WTC11 (cell line): ENCODE measurements around the gene RYR2. TPM values are rescaled to one million over a fixed set of nuclear protein-coding genes. Genes with fewer than 3 reads are reported as not detected.

ENCODE experiments used
- ATAC-seq: fragments of 200-7000 bp; cut with Tn5 transposase; 2 replicates; pipeline ENCODE4 v1.10.0; 2021; ENCODE audit warnings: mild to moderate bottlenecking, moderate library complexity
- CTCF ChIA-PET: fragments of 300-600 bp; sonication (Branson Sonifier 250); formaldehyde crosslinking; loops from one replicate; lab custom pipeline; 2021; ENCODE audit warnings: antibody characterized with exemption; lab: Charles Lee
- POLR2A ChIA-PET: fragments of 350-600 bp; sonication (Branson Sonifier 250); formaldehyde crosslinking; loops from one replicate; lab custom pipeline; 2021; ENCODE audit warnings: antibody characterized with exemption; lab: Charles Lee
- DNase-seq: peaks from one replicate; pipeline ENCODE4 v3.0.0; 2021; ENCODE audit warnings: low spot score
- H3K27ac Mint-ChIP-seq: 2 replicates; pipeline ENCODE4 v1.8.0; 2021; ENCODE audit warnings: mixed read lengths
- H3K27me3 Mint-ChIP-seq: 2 replicates; pipeline ENCODE4 v1.8.0; 2021; ENCODE audit warnings: low read depth, mild to moderate bottlenecking, moderate library complexity, mixed read lengths
- H3K36me3 Mint-ChIP-seq: 2 replicates; pipeline ENCODE4 v1.8.0; 2021; ENCODE audit warnings: mixed read lengths
- H3K4me1 Mint-ChIP-seq: 2 replicates; pipeline ENCODE4 v1.8.0; 2022; ENCODE audit warnings: mixed read lengths
- H3K4me3 Mint-ChIP-seq: 2 replicates; pipeline ENCODE4 v1.8.0; 2021; ENCODE audit warnings: mild to moderate bottlenecking, moderate library complexity, mixed read lengths
- H3K9me3 Mint-ChIP-seq: 2 replicates; pipeline ENCODE4 v1.8.0; 2021; ENCODE audit warnings: mixed read lengths
- ELF4 ChIP-seq: sonication (generic); formaldehyde crosslinking; IDR thresholded peaks from 2 replicates; pipeline ENCODE4 v1.8.1; 2022; ENCODE audit warnings: low read depth, mild to moderate bottlenecking, moderate library complexity, missing genetic modification reagents
- ESRRA ChIP-seq: sonication (generic); formaldehyde crosslinking; IDR thresholded peaks from 2 replicates; pipeline ENCODE4 v1.8.1; 2022; ENCODE audit warnings: mild to moderate bottlenecking, missing genetic modification reagents, borderline replicate concordance
- FOXP1 ChIP-seq: sonication (generic); formaldehyde crosslinking; IDR thresholded peaks from 2 replicates; pipeline ENCODE4 v1.8.0; 2022; ENCODE audit warnings: missing genetic modification reagents, mild to moderate bottlenecking, moderate library complexity, borderline replicate concordance
- KAT7 ChIP-seq: sonication (generic); formaldehyde crosslinking; IDR thresholded peaks from 2 replicates; pipeline ENCODE4 v1.8.1; 2023; ENCODE audit warnings: missing genetic modification reagents, mild to moderate bottlenecking, borderline replicate concordance
- NFATC4 ChIP-seq: fragments of 250-450 bp; sonication (Bioruptor Pico); IDR thresholded peaks from 2 replicates; pipeline ENCODE4 v1.9.0; 2021; ENCODE audit warnings: mild to moderate bottlenecking
- OVOL2 ChIP-seq: fragments of 250-450 bp; sonication (Bioruptor Pico); IDR thresholded peaks from 2 replicates; pipeline ENCODE4 v1.9.0; 2021; ENCODE audit warnings: mild to moderate bottlenecking, borderline replicate concordance
- RORB ChIP-seq: fragments of 250-450 bp; sonication (Bioruptor Pico); IDR thresholded peaks from 2 replicates; pipeline ENCODE4 v1.9.0; 2021; ENCODE audit warnings: mild to moderate bottlenecking
- TEAD1 ChIP-seq: sonication (generic); formaldehyde crosslinking; IDR thresholded peaks from 2 replicates; pipeline ENCODE4 v1.8.0; 2022; ENCODE audit warnings: mild to moderate bottlenecking, missing genetic modification reagents
- ZNF138 ChIP-seq: sonication (generic); formaldehyde crosslinking; conservative IDR thresholded peaks from 2 replicates; pipeline ENCODE4 v1.8.1; 2022; ENCODE audit warnings: mild to moderate bottlenecking, moderate library complexity, missing genetic modification reagents
- ZNF396 ChIP-seq: fragments of 250-450 bp; sonication (Bioruptor Pico); IDR thresholded peaks from 2 replicates; pipeline ENCODE4 v1.8.0; 2021; ENCODE audit warnings: mild to moderate bottlenecking, moderate library complexity, borderline replicate concordance
- ZNF423 ChIP-seq: fragments of 250-450 bp; sonication (Bioruptor Pico); IDR thresholded peaks from 2 replicates; pipeline ENCODE4 v2.1.2; 2022; ENCODE audit warnings: mild to moderate bottlenecking, moderate library complexity
- total RNA-seq: library from RNA; stranded (reverse); gene quantifications from 3 replicates; pipeline ENCODE4 v1.2.3, GENCODE V29; 2021
- TF ChIP-seq, protein P1 (sequence below): fragments of 250-450 bp; sonication (Bioruptor Pico); conservative IDR thresholded peaks from 2 replicates; pipeline ENCODE4 v1.9.0; 2021; ENCODE audit warnings: mild to moderate bottlenecking
- TF ChIP-seq, protein P2 (sequence below): sonication (generic); formaldehyde crosslinking; IDR thresholded peaks from 2 replicates; pipeline ENCODE4 v1.8.1; 2023; ENCODE audit warnings: mild to moderate bottlenecking, moderate library complexity, missing genetic modification reagents
- TF ChIP-seq, protein P3 (sequence below): sonication (generic); formaldehyde crosslinking; IDR thresholded peaks from 2 replicates; pipeline ENCODE4 v1.8.1; 2022; ENCODE audit warnings: low read depth, missing genetic modification reagents, borderline replicate concordance
- TF ChIP-seq, protein P4 (sequence below): sonication (generic); formaldehyde crosslinking; IDR thresholded peaks from 2 replicates; pipeline ENCODE4 v1.8.0; 2022; ENCODE audit warnings: mild to moderate bottlenecking, missing genetic modification reagents
- TF ChIP-seq, protein P5 (sequence below): fragments of 250-450 bp; sonication (Bioruptor Pico); IDR thresholded peaks from 2 replicates; pipeline ENCODE4 v2.1.2; 2022; ENCODE audit warnings: mild to moderate bottlenecking, moderate library complexity
- TF ChIP-seq, protein P6 (sequence below): sonication (generic); formaldehyde crosslinking; IDR thresholded peaks from 2 replicates; pipeline ENCODE4 v1.8.1; 2023; ENCODE audit warnings: mild to moderate bottlenecking, missing genetic modification reagents, moderate library complexity
- TF ChIP-seq, protein P7 (sequence below): sonication (generic); formaldehyde crosslinking; IDR thresholded peaks from 2 replicates; pipeline ENCODE4 v1.8.1; 2022; ENCODE audit warnings: low read depth, mild to moderate bottlenecking, moderate library complexity, missing genetic modification reagents, borderline replicate concordance
- TF ChIP-seq, protein P8 (sequence below): sonication (generic); formaldehyde crosslinking; IDR thresholded peaks from 2 replicates; pipeline ENCODE4 v1.8.1; 2023; ENCODE audit warnings: mild to moderate bottlenecking, missing genetic modification reagents, borderline replicate concordance

The RYR2 gene
- total RNA-seq, 1 experiment from 2014 or later: 7.9 TPM

DNA sequence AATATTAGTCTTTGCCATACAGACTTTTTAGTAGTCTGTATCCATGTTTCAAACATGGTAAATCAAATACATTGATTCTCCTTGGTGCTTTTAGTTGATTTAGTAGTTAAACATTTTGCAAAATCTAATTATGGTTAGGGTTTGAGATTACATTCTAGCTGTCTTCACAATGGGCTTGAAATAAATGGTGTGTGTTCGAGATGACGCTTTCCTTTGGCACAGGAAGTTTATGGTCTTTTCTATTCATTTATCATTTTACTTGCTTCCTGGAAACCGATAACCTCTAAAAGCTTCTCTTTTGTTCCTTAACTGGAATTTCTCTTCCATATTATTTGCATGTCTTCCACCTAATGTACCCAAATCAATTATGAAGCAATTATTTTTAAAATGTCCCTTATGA, 810.4 kb downstream of the RYR2 start:
- H3K4me1 Mint-ChIP-seq: peaks cover 17% of the 10 kb centered on the region
- H3K4me3 Mint-ChIP-seq: no peak overlapping the region
- CTCF ChIA-PET: interaction anchor here (6.3 kb wide), 1 partner anchor 12 kb away, joined by 77 read pairs; no protein-coding TSS in a partner anchor
- DNase-seq (no peak), ATAC-seq (no peak)
- no peaks in the 10 kb centered on the region for H3K27me3 Mint-ChIP-seq
- peaks cover 10% of the 10 kb centered on the region for H3K9me3 Mint-ChIP-seq
- peaks cover 6% of the 10 kb centered on the region for H3K36me3 Mint-ChIP-seq
- no peak overlapping the region for H3K27ac Mint-ChIP-seq
- TF ChIP-seq ZNF396 (no peak), TEAD1 (no peak), ELF4 (CRISPR knock-in tag) (no peak)
- TF ChIP-seq, protein P1, sequence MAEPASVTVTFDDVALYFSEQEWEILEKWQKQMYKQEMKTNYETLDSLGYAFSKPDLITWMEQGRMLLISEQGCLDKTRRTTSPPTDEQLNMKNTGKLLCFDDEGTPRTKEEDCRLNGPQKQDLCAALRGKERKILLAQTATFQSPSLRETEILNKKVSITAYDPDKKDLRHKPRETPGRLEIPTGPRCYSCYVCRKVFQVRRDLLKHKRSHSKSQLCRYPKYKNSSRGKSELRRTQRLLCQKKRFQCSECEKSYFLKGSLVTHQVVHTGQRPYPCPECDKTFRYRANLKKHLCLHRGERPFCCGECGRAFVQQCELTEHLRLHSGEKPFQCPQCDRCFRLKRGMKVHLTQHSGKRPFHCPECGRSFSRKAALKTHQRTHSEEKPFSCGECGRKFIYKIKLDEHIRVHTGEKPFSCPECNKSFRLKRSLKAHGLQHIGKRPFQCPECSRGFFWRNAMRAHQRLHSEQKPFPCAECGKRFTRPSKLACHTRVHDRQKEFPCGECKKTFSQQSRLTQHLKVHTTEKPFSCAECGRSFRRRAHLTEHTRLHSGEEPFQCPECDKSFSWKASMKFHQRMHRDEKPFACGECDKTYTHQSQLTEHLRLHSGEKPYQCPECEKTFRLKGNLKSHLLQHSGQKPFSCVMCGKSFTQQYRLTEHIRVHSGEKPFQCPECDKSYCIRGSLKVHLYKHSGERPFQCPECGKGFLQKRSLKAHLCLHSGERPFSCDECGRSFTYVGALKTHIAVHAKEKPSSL (CRISPR knock-in tag): no peak
- TF ChIP-seq, protein P2, sequence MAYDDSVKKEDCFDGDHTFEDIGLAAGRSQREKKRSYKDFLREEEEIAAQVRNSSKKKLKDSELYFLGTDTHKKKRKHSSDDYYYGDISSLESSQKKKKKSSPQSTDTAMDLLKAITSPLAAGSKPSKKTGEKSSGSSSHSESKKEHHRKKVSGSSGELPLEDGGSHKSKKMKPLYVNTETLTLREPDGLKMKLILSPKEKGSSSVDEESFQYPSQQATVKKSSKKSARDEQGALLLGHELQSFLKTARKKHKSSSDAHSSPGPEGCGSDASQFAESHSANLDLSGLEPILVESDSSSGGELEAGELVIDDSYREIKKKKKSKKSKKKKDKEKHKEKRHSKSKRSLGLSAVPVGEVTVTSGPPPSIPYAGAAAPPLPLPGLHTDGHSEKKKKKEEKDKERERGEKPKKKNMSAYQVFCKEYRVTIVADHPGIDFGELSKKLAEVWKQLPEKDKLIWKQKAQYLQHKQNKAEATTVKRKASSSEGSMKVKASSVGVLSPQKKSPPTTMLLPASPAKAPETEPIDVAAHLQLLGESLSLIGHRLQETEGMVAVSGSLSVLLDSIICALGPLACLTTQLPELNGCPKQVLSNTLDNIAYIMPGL: no peak
- POLR2A ChIA-PET: no interaction called here

DNA sequence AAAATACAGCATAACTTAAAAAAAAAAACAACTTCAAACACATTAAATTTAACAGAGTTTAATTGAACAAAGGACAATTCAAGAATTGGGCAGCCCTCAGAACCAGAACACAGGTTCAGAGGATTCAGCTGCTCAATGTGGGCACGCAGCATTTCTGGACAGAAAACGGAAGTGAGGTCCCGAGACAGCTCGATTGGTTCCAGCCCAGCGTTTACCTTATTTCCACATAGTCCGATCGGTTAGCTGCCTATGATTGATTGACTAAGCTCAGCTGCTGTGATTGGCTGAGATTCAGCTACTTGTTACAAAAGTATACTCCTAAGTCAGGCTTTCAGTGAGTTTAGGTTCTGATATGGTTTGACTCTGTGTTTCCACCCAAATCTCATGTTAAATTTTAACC, 815.5 kb downstream of the RYR2 start:
- peaks cover 2% of the 10 kb centered on the region; the same call in 1 of the 2 replicates for H3K27me3 Mint-ChIP-seq
- POLR2A ChIA-PET: no interaction called here
- no peak for ATAC-seq
- H3K27ac Mint-ChIP-seq: no peak overlapping the region
- H3K36me3 Mint-ChIP-seq: peaks cover 6% of the 10 kb centered on the region
- no peak overlapping the region for H3K4me3 Mint-ChIP-seq
- DNase-seq: no peak
- peaks cover 31% of the 10 kb centered on the region for H3K4me1 Mint-ChIP-seq
- H3K9me3 Mint-ChIP-seq: peaks cover 10% of the 10 kb centered on the region
- CTCF ChIA-PET: interaction anchor here (2.1 kb wide), 1 partner anchor 44 kb away, joined by 5 read pairs; no protein-coding TSS in a partner anchor
- TF ChIP-seq NFATC4 (no peak), OVOL2 (CRISPR knock-in tag) (no peak), RORB (no peak), ZNF423 (CRISPR knock-in tag) (no peak), KAT7 (CRISPR knock-in tag) (no peak), ZNF138 (CRISPR knock-in tag) (no peak), ESRRA (no peak), FOXP1 (CRISPR knock-in tag) (no peak)
- TF ChIP-seq, protein P3, sequence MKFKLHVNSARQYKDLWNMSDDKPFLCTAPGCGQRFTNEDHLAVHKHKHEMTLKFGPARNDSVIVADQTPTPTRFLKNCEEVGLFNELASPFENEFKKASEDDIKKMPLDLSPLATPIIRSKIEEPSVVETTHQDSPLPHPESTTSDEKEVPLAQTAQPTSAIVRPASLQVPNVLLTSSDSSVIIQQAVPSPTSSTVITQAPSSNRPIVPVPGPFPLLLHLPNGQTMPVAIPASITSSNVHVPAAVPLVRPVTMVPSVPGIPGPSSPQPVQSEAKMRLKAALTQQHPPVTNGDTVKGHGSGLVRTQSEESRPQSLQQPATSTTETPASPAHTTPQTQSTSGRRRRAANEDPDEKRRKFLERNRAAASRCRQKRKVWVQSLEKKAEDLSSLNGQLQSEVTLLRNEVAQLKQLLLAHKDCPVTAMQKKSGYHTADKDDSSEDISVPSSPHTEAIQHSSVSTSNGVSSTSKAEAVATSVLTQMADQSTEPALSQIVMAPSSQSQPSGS (CRISPR knock-in tag): no peak
- TF ChIP-seq, protein P4, sequence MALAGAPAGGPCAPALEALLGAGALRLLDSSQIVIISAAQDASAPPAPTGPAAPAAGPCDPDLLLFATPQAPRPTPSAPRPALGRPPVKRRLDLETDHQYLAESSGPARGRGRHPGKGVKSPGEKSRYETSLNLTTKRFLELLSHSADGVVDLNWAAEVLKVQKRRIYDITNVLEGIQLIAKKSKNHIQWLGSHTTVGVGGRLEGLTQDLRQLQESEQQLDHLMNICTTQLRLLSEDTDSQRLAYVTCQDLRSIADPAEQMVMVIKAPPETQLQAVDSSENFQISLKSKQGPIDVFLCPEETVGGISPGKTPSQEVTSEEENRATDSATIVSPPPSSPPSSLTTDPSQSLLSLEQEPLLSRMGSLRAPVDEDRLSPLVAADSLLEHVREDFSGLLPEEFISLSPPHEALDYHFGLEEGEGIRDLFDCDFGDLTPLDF (CRISPR knock-in tag): no peak
- TF ChIP-seq, protein P5, sequence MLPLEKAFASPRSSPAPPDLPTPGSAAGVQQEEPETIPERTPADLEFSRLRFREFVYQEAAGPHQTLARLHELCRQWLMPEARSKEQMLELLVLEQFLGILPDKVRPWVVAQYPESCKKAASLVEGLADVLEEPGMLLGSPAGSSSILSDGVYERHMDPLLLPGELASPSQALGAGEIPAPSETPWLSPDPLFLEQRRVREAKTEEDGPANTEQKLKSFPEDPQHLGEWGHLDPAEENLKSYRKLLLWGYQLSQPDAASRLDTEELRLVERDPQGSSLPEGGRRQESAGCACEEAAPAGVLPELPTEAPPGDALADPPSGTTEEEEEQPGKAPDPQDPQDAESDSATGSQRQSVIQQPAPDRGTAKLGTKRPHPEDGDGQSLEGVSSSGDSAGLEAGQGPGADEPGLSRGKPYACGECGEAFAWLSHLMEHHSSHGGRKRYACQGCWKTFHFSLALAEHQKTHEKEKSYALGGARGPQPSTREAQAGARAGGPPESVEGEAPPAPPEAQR (CRISPR knock-in tag): no peak
- TF ChIP-seq, protein P6, sequence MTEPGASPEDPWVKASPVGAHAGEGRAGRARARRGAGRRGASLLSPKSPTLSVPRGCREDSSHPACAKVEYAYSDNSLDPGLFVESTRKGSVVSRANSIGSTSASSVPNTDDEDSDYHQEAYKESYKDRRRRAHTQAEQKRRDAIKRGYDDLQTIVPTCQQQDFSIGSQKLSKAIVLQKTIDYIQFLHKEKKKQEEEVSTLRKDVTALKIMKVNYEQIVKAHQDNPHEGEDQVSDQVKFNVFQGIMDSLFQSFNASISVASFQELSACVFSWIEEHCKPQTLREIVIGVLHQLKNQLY (CRISPR knock-in tag): no peak
- TF ChIP-seq, protein P7, sequence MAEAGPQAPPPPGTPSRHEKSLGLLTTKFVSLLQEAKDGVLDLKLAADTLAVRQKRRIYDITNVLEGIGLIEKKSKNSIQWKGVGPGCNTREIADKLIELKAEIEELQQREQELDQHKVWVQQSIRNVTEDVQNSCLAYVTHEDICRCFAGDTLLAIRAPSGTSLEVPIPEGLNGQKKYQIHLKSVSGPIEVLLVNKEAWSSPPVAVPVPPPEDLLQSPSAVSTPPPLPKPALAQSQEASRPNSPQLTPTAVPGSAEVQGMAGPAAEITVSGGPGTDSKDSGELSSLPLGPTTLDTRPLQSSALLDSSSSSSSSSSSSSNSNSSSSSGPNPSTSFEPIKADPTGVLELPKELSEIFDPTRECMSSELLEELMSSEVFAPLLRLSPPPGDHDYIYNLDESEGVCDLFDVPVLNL (CRISPR knock-in tag): no peak
- TF ChIP-seq, protein P8, sequence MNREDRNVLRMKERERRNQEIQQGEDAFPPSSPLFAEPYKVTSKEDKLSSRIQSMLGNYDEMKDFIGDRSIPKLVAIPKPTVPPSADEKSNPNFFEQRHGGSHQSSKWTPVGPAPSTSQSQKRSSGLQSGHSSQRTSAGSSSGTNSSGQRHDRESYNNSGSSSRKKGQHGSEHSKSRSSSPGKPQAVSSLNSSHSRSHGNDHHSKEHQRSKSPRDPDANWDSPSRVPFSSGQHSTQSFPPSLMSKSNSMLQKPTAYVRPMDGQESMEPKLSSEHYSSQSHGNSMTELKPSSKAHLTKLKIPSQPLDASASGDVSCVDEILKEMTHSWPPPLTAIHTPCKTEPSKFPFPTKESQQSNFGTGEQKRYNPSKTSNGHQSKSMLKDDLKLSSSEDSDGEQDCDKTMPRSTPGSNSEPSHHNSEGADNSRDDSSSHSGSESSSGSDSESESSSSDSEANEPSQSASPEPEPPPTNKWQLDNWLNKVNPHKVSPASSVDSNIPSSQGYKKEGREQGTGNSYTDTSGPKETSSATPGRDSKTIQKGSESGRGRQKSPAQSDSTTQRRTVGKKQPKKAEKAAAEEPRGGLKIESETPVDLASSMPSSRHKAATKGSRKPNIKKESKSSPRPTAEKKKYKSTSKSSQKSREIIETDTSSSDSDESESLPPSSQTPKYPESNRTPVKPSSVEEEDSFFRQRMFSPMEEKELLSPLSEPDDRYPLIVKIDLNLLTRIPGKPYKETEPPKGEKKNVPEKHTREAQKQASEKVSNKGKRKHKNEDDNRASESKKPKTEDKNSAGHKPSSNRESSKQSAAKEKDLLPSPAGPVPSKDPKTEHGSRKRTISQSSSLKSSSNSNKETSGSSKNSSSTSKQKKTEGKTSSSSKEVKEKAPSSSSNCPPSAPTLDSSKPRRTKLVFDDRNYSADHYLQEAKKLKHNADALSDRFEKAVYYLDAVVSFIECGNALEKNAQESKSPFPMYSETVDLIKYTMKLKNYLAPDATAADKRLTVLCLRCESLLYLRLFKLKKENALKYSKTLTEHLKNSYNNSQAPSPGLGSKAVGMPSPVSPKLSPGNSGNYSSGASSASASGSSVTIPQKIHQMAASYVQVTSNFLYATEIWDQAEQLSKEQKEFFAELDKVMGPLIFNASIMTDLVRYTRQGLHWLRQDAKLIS (CRISPR knock-in tag): no peak
